Skeletal muscle satellite cell (primary cell): Measurements from ENCODE around the gene ACSS3.

ENCODE experiments used
- H3K27me3 ChIP-seq: 2 replicates; pipeline ENCODE4 v1.7.0; 2013; ENCODE audit warnings: low read length; ENCODE audit not compliant: control insufficient read depth, insufficient read depth
- H3K36me3 ChIP-seq: 2 replicates; pipeline ENCODE4 v1.7.0; 2013; ENCODE audit warnings: mild to moderate bottlenecking, control low read depth, low read length; ENCODE audit not compliant: insufficient read depth
- H3K4me1 ChIP-seq: 2 replicates; pipeline ENCODE4 v1.7.0; 2013; ENCODE audit warnings: low read length; ENCODE audit not compliant: control insufficient read depth, insufficient read depth
- H3K4me2 ChIP-seq: 2 replicates; pipeline ENCODE4 v1.7.0; 2013; ENCODE audit warnings: mild to moderate bottlenecking, low read length
- H3K4me3 ChIP-seq: 2 replicates; pipeline ENCODE4 v1.7.0; 2013; ENCODE audit warnings: low read length
- H3K9ac ChIP-seq: 2 replicates; pipeline ENCODE4 v1.7.0; 2013; ENCODE audit warnings: mild to moderate bottlenecking, low read depth, low read length, moderate library complexity
- H3K9me3 ChIP-seq: replicated peaks from 2 replicates; pipeline ENCODE4 v1.7.0; 2013; ENCODE audit warnings: mild to moderate bottlenecking, control low read depth, low read length

Gene ACSS3

DNA sequence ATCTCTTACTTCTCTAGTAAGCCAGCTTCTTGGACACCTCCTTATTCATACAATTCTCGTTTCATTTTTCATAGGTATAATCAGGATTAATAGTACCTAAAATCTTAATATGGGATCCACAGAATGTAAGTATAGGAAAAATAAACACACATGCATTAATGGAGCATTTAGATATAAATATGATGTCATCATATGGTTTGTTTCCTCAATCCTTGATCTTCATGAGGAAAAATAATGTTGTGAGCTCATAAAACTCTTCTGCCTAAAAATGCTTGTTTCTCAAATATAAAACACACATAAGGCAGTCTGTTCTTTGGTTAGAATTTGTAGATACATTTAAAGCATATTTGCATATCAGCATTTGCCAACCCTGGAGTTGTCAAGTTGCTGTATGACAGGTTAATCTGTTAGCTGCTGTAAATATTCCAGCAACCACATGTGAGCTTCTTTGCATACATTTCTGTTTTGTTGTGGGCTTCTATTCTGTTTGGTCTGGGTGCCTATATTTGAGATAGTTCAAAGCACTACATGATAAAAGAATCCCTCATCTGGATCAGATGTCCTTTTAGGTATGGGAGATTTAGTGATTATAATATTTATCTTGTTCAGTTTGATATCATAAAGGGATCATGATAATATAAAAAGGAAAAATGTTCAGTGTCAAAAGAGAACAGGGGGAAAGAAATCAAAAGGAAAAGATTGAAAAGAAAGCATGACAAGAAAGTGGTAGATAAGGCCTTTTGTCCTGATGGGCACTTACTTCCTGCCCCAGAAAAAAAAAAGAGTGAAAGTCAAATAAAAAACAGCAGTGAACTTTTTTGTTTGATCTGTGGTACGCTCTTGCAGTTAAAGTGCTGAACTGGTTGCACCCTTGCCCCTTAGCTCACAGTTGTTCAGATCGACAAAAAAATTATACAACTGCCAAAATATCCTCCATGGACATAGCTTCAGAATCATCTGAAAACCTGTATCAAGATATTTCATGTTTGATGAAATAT is 68.6 kb downstream of the ACSS3 start:
- no peak overlapping the region for H3K9ac ChIP-seq
- no peaks in the 10 kb centered on the region for H3K36me3 ChIP-seq
- H3K9me3 ChIP-seq = no peaks in the 10 kb centered on the region
- H3K27me3 ChIP-seq = no peaks in the 10 kb centered on the region
- H3K4me3 ChIP-seq = no peak overlapping the region
- H3K4me2 ChIP-seq = no peak overlapping the region
- H3K4me1 ChIP-seq = no peaks in the 10 kb centered on the region

DNA sequence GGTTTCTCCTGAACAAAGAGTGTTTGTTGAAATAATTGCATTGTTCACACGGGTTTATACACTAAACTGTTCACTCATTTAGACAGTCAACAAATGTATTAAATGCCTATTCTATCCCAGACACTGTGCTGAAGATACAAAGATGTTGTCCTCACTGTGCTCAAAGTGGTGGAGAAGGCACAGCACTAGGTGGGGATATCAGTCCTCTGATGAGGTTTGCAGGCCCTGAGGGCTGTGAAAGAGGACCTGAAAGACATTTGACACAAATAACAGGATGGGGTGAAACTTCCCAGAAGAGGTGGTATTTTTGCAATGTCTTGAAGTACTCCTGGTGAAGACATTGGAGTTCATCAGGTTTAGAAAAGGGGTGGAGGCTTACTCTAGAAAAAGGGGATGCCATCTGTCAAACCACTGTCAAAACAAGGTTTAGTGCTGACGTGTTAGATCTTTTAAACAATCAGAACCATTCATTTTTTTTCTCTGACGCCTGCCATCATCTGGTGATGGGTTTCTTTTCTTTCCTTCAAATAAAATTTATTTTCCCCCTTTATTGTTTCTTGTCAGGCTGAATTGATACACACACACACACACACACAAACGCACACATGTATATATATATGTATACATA is 69.5 kb downstream of the ACSS3 start:
- Histone ChIP-seq H3K27me3 (no peaks in the 10 kb centered on the region), H3K36me3 (no peaks in the 10 kb centered on the region), H3K4me1 (no peaks in the 10 kb centered on the region), H3K9me3 (no peaks in the 10 kb centered on the region), H3K4me2 (no peak overlapping the region), H3K4me3 (no peak overlapping the region), H3K9ac (no peak overlapping the region)

DNA sequence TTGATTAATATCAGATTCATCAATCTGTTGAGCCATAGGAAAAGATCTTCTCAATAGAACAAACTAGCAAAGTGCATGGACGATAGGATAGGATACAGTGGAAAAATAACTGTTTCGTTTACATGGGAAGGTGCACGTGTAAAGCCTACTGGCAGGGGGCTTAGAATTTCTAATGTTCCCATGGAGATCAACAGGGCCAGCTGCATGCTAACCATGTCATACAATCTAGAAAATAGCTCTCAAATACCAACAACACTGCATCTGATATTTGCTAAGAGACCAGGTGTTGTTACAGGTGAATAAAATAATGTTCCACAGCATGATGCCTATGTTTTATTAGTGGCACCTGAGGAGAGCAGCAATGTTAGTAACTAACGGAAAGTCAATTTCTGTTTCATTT is 72.5 kb downstream of the ACSS3 start:
- H3K9ac ChIP-seq = no peak overlapping the region
- no peaks in the 10 kb centered on the region for H3K9me3 ChIP-seq
- H3K4me3 ChIP-seq = no peak overlapping the region
- H3K36me3 ChIP-seq = no peaks in the 10 kb centered on the region
- H3K27me3 ChIP-seq = no peaks in the 10 kb centered on the region
- H3K4me2 ChIP-seq = no peak overlapping the region
- no peaks in the 10 kb centered on the region for H3K4me1 ChIP-seq

DNA sequence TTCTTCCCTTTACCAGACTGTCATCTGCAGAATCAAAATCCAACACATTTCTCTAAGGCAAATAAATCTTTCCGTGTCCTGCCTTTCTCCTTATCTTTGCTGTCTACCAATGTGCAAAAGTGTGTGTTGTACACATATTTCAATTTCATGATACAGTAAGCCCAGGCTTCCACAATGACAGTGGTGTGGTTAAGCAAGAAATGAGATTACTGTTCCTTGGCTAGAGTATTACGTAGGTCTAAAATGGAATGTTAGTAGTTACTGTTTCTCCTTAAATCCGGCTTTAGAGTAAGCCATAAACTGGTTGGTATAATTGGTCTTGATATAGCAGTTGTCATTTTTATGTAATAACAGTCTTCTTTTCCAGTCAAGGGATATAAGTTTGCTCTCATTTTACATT is 82.0 kb downstream of the ACSS3 start:
- no peaks in the 10 kb centered on the region for H3K9me3 ChIP-seq
- H3K27me3 ChIP-seq = no peaks in the 10 kb centered on the region
- H3K4me1 ChIP-seq = no peaks in the 10 kb centered on the region
- H3K9ac ChIP-seq = no peak overlapping the region
- no peaks in the 10 kb centered on the region for H3K36me3 ChIP-seq
- no peak overlapping the region for H3K4me2 ChIP-seq
- no peak overlapping the region for H3K4me3 ChIP-seq

DNA sequence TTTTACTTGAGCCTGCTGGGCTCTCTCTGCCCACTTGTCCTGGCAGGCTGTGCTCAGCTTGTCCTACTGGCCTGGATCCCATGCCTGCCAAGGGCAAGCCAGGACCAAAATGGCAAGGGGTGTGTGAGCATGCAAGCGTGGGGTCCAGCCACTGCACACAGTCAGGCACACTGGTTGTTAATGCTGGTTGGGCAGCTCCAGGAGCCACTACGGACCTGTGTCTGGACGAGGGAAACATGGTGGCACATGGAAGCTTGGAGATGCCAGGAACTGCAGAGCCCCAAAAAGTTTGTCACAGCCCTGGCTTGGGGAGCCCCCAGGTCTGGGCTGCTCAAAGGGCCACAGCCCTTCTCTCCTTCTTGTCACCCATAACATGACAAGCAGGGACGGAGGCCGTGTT is 83.8 kb downstream of the ACSS3 start:
- H3K4me3 ChIP-seq = no peak overlapping the region
- H3K4me1 ChIP-seq = no peaks in the 10 kb centered on the region
- no peaks in the 10 kb centered on the region for H3K27me3 ChIP-seq
- H3K36me3 ChIP-seq = no peaks in the 10 kb centered on the region
- no peaks in the 10 kb centered on the region for H3K9me3 ChIP-seq
- no peak overlapping the region for H3K4me2 ChIP-seq
- H3K9ac ChIP-seq = no peak overlapping the region

DNA sequence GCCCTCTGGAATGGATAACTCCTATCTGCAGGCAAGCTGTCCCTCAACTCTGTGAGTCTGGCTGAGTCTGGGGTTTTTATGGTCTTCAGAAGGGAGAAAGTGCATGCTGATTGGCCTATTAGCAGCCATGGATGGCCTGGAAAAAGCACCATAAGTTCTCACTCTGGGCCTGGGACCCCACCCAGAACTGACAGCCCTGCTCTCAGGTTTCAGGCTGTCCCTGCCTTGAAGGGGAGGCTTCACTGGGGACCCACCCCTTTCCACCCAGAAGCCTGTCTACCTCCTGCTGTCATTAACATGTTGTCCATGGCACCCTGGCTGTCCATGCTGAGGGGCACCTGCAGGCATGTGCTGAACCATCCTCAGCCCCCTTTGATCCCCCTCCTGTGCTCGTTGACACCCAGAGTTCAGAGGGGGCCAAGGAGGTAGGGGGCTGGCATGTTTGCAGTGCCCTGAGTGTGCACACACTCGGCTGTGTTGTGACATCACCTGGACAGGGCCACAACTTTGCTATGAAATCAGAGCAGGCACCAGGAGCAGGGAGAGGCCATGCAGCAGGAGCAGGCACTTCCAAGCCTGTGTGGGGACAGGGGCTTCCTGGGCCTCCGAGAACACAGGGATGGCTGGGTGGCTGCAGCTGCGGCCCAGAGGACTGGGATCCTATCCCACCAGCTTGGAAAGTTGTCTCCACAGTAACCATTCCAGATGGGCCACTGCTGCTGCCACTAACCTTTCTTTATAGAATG is 84.7 kb downstream of the ACSS3 start:
- Histone ChIP-seq H3K9me3 (no peaks in the 10 kb centered on the region), H3K27me3 (no peaks in the 10 kb centered on the region), H3K4me3 (no peak overlapping the region), H3K4me1 (peaks cover 2% of the 10 kb centered on the region), H3K4me2 (no peak overlapping the region), H3K36me3 (no peaks in the 10 kb centered on the region), H3K9ac (no peak overlapping the region)

DNA sequence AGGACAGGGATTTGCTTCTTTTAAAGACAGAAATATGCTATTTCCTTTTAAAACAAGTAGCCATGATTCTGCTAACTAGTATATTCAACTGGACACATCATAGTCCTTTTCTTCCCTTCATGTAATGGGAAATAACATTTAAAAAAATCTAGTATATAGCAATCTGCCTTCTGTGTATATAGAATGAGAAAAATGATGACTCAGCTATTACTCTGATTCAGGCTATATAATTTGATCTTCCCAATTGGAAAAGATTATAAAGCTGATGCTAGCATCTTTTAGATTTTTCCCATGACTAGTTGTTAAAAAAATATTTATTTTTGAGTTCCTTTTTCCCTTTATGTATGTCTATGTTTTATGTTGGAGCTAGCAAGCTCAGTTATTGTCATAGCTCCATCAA is 86.9 kb downstream of the ACSS3 start:
- H3K9ac ChIP-seq = no peak overlapping the region
- H3K4me2 ChIP-seq = no peak overlapping the region
- peaks cover 10% of the 10 kb centered on the region for H3K4me1 ChIP-seq
- H3K27me3 ChIP-seq = no peaks in the 10 kb centered on the region
- no peak overlapping the region for H3K4me3 ChIP-seq
- no peaks in the 10 kb centered on the region for H3K9me3 ChIP-seq
- H3K36me3 ChIP-seq = no peaks in the 10 kb centered on the region

DNA sequence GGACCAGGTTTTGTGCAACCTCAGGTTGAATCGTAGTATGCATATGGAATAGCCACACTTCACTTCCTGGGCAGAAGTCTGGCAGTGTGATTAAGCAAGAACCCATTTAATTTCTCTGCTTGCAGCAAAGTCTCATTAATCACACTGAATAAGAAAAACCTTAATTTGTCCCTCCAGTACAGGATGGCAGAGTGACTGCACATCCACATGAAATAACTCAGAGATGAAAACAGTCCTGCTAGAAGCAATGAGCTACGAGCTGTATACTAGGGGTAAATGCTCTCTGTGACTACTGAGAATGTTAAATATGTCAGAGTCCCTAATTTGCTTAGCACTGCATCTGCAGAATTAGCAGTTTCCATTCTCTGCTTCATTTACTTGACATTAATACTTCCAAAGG is 88.9 kb downstream of the ACSS3 start:
- Histone ChIP-seq H3K9ac (no peak overlapping the region), H3K4me3 (no peak overlapping the region), H3K4me2 (no peak overlapping the region), H3K36me3 (no peaks in the 10 kb centered on the region), H3K27me3 (no peaks in the 10 kb centered on the region), H3K9me3 (no peaks in the 10 kb centered on the region), H3K4me1 (peaks cover 16% of the 10 kb centered on the region)

DNA sequence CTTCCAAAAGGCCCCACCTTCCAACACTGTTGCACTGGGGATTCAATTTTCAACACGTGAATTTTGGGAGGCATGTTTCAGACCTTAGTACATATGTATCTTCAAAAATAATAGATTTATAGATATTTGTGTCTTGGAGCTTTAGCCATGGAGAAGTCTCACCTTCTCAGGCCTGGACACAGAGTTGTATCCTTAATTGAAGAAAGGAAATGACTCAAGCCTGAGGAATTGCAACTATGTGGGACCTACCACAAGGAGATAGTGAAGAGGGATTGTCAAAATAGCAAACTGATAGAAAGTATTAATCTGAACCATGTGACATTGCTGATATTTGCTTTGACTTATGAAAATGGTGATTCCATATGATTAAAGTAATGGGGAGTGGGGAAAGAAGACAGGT is 89.8 kb downstream of the ACSS3 start:
- Histone ChIP-seq H3K4me2 (no peak overlapping the region), H3K9ac (no peak overlapping the region), H3K36me3 (no peaks in the 10 kb centered on the region), H3K9me3 (no peaks in the 10 kb centered on the region), H3K4me3 (no peak overlapping the region), H3K4me1 (peaks cover 16% of the 10 kb centered on the region), H3K27me3 (no peaks in the 10 kb centered on the region)

DNA sequence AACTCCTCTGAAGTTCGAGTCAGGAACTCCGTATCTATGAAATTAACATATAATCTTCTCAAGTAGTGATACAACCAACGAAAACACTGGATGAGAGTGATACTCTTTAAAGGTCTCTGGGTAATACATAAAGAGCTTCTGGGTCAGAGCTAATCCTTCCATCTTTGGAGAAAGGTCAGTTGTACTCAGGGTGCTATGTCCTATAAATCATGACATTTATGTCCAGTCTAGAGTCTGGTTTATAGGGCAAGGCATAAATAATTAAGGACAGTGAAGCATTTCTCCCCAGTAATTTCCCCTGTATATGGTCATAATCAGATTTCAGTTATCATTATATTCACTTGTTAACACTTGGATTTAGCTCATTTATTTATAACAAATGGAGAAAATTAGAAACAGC is 90.6 kb downstream of the ACSS3 start:
- peaks cover 16% of the 10 kb centered on the region for H3K4me1 ChIP-seq
- H3K9ac ChIP-seq = no peak overlapping the region
- H3K36me3 ChIP-seq = no peaks in the 10 kb centered on the region
- H3K4me2 ChIP-seq = no peak overlapping the region
- no peaks in the 10 kb centered on the region for H3K27me3 ChIP-seq
- H3K9me3 ChIP-seq = no peaks in the 10 kb centered on the region
- H3K4me3 ChIP-seq = no peak overlapping the region

DNA sequence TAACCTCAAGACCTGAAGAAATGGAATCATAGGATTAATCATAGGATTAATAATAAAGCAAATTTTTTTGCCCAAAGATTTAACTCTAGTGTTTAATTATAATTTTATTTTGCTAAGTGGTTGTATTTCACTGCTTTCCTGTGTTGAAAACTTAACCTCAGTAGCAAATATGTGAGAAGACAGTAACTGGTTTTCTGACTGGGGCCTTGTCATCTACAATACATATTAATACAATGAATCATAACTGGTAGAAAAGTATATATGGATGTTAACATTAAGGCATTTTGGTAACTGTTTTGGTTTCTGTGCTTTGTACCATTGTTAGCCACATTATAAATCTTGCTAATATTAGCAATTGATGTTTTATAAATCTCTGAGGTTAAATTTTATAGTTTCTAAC is 92.2 kb downstream of the ACSS3 start:
- no peak overlapping the region for H3K4me3 ChIP-seq
- no peaks in the 10 kb centered on the region for H3K36me3 ChIP-seq
- H3K9ac ChIP-seq = no peak overlapping the region
- no peaks in the 10 kb centered on the region for H3K27me3 ChIP-seq
- peaks cover 16% of the 10 kb centered on the region for H3K4me1 ChIP-seq
- H3K4me2 ChIP-seq = no peak overlapping the region
- H3K9me3 ChIP-seq = no peaks in the 10 kb centered on the region
